GM12878 (cell line): ENCODE data around the gene EFHD1.

Source experiments
- EZH2 ChIP-seq: IDR thresholded peaks from 2 replicates; pipeline ENCODE4 v1.6.1; 2012; ENCODE audit warnings: low read depth, mild to moderate bottlenecking, control low read depth, inconsistent platforms, low read length, borderline replicate concordance; ENCODE audit not compliant: control insufficient read depth
- KDM1A ChIP-seq: fragments of 200-600 bp; sonication (generic); IDR thresholded peaks from 2 replicates; pipeline ENCODE4 v1.6.1; 2016; ENCODE audit warnings: borderline replicate concordance
- RBBP5 ChIP-seq: fragments of 200-600 bp; sonication (generic); conservative IDR thresholded peaks from 2 replicates; pipeline ENCODE4 v1.6.1; 2016
- TAF1 ChIP-seq: IDR thresholded peaks from 2 replicates; pipeline ENCODE4 v1.6.1; 2011; ENCODE audit warnings: mild to moderate bottlenecking, low read depth, low read length, borderline replicate concordance

DNA sequence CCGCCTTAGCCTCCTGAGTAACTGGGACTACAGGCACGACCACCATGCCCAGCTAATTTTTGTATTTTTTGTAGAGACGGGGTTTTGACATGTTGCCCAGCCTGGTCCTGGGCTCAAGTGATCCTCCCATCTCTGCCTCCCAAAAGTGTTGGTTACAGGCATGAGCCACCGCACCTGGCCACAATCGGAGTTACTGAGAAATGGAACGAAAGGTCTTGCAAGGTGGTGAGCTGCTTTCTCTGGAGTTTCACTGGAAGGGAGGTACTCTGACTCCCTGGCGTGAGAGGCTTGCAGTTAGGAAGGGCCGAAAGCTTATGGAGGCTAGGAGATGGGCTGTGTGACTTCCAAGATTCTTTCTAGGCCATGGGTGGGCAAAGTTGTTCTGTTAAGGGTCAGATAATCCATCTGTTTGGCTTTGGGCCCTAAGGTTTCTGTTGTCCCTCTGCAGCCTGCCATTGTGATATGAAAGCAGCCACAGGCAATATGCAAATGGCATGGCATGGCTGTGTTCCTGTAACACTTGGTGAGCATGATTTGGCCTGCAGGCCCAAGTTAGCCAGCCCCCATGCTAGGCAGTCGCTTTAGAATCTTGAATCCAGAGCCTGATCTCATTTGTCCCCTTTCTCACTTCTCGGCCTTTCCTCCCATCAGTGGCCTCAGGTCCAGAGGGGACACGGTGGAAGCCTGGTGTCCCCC, 7.9 kb downstream of the EFHD1 start:
- TF ChIP-seq EZH2 (no peak), KDM1A (no peak), TAF1 (no peak), RBBP5 (no peak)
